ENCODE results near the gene PSME3.
"Not testable (repeated sequence)": the region's sequence is repeated elsewhere in the genome, so short reads cannot be mapped to it uniquely, and the experiment has no call there.

The PSME3 gene

DNA sequence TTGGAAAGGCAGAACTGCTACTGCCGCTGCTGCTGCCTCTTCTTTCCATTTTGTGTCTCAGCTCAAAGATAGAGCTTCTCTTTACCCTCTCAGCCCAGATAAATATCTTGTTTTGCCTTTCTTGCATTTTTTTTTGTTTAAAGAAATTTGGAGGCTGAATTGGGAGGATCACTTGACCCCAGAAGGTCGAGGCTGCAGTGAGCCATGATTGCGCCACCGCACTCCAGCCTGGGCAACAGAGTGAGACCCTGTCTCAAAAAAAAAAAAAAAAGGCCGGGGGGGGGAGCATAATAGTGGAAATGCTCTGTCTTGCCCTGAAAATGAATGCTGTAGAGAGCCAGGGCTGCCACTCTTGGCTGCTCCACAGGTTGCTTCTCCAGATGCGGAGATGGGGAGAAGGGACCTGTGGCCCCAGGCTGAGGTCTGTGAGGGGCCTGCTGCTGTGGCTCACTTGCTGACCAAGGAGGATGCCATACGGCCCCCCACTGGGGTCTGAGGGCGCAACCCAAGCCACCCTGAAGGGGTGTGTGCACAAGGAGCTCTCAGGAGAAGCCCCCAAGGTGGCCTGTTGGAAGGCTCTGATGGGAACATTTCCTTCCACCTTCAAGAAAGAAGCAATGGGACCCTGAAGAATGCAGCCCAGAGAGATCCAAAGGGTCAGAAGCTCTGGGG is 45.9 kb downstream of the PSME3 start:
- DNase-seq (ENCODE audit: low read depth) = no peak
- TF ChIP-seq, protein P1, sequence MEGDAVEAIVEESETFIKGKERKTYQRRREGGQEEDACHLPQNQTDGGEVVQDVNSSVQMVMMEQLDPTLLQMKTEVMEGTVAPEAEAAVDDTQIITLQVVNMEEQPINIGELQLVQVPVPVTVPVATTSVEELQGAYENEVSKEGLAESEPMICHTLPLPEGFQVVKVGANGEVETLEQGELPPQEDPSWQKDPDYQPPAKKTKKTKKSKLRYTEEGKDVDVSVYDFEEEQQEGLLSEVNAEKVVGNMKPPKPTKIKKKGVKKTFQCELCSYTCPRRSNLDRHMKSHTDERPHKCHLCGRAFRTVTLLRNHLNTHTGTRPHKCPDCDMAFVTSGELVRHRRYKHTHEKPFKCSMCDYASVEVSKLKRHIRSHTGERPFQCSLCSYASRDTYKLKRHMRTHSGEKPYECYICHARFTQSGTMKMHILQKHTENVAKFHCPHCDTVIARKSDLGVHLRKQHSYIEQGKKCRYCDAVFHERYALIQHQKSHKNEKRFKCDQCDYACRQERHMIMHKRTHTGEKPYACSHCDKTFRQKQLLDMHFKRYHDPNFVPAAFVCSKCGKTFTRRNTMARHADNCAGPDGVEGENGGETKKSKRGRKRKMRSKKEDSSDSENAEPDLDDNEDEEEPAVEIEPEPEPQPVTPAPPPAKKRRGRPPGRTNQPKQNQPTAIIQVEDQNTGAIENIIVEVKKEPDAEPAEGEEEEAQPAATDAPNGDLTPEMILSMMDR (IDR thresholded peaks at IDR 0.05; ENCODE audit: insufficient read depth, low read depth, low read length, missing control alignments) = no peak
- no peak overlapping the region for H3K4me3 ChIP-seq (ENCODE audit: low read depth, low read length)

DNA sequence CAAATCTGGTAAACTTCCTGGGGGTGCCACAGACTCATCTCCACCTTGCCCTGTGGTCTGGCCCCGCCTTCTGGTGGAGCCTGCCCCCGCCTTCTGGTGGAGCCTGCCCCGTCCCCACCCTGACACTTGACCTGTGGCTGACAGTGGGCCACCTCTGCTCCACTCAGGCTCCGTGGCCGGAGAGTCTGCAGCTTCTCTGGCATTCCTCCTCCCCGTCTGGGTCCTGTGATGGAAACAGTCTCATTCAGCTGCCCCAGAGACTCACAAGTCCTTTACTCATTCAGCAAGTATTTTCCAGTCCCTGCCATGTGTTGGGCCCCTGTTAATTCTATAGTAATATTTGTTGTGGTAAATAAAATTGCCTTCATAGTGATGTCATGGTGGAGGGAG is 46.4 kb downstream of the PSME3 start:
- DNase-seq (ENCODE audit: low read depth) = no peak
- TF ChIP-seq, protein P1 (IDR thresholded peaks at IDR 0.05; ENCODE audit: insufficient read depth, low read depth, low read length, missing control alignments) = no peak
- H3K4me3 ChIP-seq (ENCODE audit: low read depth, low read length) = no peak overlapping the region

DNA sequence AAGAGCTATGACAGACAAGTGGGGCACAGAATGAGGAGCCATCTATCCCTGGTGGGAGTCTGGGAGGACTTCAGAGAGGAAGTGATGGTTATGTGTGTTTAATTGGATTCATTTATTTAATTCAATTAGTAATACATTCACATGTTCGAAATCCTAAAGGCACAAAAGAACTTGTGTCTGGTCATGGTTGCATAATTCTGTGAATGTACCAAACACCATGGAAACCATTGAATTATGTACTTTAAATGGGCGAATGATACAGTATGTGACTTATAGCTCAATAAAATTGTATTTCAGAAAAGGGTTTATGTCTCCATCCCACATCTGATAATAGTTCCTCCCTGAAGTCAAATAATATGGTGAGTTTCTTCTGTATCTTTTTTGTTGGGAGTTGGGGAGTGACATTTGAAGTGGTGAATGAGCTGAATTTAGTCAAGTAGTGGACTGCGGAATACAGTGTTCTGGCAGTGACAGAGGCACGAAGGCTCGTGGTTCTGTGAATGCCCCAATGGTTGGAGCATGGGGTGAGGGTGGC is 47.6 kb downstream of the PSME3 start:
- TF ChIP-seq, protein P1 (IDR thresholded peaks at IDR 0.05; ENCODE audit: insufficient read depth, low read depth, low read length, missing control alignments) = no peak
- no peak overlapping the region for H3K4me3 ChIP-seq (ENCODE audit: low read depth, low read length)
- no peak for DNase-seq (ENCODE audit: low read depth)

DNA sequence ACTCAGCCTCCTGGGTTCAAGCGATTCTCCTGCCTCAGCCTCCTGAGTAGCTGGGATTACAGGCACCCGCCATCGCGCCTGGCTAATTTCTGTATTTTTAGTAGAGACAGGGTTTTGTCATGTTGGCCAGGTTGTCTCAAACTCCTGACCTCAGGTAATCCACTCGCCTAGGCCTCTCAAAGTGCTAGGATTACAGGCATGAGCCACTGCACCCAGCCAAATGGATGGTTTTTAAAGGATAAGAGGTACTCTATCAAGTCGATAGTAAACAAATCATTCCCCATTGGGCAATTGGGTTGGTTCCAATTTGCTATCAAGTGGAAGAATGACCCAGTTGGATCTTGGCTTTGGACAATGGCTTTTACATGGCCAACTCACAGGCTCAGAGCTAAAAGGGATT is 48.5 kb downstream of the PSME3 start:
- H3K4me3 ChIP-seq (ENCODE audit: low read depth, low read length); DNase-seq (ENCODE audit: low read depth): not testable (repeated sequence)

DNA sequence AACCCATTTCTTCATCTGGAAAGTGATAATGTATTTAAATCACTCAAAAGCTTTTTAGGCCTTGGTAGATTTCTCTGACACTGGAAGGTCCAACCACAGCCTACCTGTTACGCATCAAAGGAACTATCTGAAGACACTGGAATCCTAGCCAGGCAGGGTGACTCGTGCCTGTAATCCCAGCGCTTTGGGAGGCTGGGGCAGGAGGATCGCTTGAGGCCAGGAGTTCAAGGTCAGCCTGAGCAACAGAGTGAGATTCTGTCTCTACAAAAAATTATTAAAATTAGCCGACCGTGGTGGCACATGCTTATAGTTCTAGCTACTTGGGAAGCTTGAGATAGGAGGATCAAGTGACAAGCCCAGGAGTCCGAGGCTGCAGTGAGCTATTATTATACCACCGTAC is 49.0 kb downstream of the PSME3 start:
- TF ChIP-seq, protein P1 (IDR thresholded peaks at IDR 0.05; ENCODE audit: insufficient read depth, low read depth, low read length, missing control alignments) = no peak
- no peak for DNase-seq (ENCODE audit: low read depth)
- H3K4me3 ChIP-seq (ENCODE audit: low read depth, low read length) = no peak overlapping the region

DNA sequence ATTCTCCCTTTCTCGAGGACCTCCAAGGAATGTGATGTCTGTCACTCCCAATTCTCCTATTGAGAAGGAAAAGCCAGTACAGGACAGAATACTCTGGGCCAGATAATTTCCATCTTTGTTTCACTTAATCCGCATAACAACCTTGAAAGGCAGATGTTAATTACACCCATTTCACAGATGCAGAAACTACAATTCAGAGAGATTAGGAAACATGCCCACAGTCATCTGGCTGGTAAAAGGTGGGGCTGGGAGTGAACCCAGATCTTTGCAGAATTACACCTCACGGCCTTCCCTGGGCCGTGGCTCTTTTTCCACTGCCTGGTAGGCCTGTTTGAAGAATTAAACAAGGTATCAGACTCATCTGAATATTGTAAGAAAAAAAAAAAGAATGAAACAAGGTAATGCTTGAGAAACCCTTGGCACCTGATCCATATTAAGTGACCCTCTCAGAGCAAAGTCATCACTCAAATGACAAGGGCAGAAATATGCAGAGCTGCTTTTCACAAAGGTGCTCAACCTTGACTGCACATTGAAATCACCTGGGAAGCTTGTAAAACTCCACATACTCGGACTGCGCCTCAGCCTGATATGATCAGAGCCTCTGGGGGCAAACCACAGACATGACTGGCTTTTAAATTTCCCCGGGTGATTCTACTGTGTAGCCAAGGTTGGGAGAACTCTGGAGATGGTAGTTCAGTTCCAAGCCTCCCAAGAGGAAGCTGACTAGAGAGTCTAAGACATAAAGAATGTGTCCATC is 50.8 kb downstream of the PSME3 start:
- TF ChIP-seq, protein P1 (IDR thresholded peaks at IDR 0.05; ENCODE audit: insufficient read depth, low read depth, low read length, missing control alignments) = no peak
- no peak overlapping the region for H3K4me3 ChIP-seq (ENCODE audit: low read depth, low read length)
- DNase-seq (ENCODE audit: low read depth) = no peak

DNA sequence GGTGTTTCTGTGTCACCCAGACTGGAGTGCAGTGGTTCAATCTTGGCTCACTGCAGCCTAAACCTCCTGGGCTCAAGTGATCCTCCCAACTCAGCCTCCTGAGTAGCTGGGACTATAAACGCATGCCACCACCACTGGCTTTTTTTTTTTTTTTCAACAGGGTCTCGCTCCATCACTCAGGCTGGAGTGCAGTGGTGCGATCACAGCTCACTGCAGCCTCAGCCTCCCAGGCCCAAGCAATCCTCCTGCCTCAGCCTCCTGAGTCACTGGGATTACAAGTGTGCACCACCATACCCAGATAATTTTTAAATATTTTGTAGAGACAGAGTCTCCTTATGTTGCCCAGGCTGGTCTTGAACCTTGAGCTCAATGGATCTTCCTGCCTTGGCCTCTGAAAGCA is 52.6 kb downstream of the PSME3 start:
- H3K4me3 ChIP-seq (ENCODE audit: low read depth, low read length); DNase-seq (ENCODE audit: low read depth): not testable (repeated sequence)
